Esophagus muscularis mucosa (tissue), 3 donors: ENCODE data around the gene PLPP4.

Source experiments
- CTCF ChIP-seq, 3 experiments: fragments of 200-600 bp in 2 of 3; fragments of 450-650 bp in 1 of 3; sonication (generic) in 2 of 3; IDR thresholded peaks; one replicate each; pipeline ENCODE4 v1.5.1; 2017 to 2019; ENCODE audit warnings: antibody characterized with exemption in 3 of 3, mild to moderate bottlenecking in 2 of 3, moderate library complexity in 1 of 3
- POLR2AphosphoS5 ChIP-seq, 2 donors: sonication (generic); formaldehyde crosslinking; IDR thresholded peaks; one replicate each; pipeline ENCODE4 v1.6.1; 2017; ENCODE audit warnings: antibody characterized with exemption in 2 of 2

DNA sequence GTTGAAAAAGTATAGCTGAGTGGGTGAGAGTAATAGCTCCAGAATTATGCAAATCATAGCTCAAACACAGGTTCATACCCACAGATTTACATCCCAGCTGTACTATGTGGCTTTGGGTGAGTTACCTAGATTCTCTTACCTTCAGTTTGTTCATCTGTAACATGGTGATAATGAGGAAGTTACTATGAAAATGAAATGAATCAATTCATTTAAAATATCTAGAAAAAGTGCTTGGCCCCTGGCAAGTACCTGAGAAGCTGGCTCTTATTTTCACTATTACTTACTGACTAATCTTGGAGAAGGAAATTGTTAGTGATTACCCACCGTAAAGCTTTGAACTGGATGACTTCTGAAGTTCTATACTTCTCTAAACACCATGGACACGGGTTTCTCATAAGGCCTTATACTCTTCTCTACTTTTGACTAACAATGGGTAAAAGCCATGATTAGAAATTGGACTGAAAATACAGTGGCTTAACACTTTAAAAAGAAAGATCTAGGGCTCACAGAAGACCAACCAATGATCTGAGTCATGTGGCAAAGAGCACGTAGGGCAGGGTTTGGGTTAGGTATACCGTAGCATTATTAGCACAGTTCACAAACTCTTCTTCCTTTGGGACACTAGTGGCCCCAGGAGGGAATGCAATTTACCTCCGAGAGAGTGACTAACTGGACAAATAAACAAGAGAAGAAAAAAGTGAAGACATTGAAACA lies 149.2 kb downstream of the PLPP4 start:
- no peak for TF ChIP-seq CTCF (IDR thresholded peaks at IDR 0.05)
- no peak for TF ChIP-seq POLR2AphosphoS5 (IDR thresholded peaks at IDR 0.05)
